Vagina (tissue), 2 donors: ENCODE measurements around the gene AP1S3.

ENCODE experiments used
- POLR2A ChIP-seq, 2 donors: fragments of 450-650 bp; IDR thresholded peaks; one replicate each; pipeline ENCODE4 v1.6.1; 2017; ENCODE audit warnings: antibody characterized with exemption in 2 of 2, mild to moderate bottlenecking in 2 of 2, moderate library complexity in 2 of 2
- POLR2AphosphoS5 ChIP-seq, 2 donors: sonication (generic); formaldehyde crosslinking; IDR thresholded peaks; one replicate each; pipeline ENCODE4 v1.9.0; 2017; ENCODE audit warnings: antibody characterized with exemption in 2 of 2, mild to moderate bottlenecking in 2 of 2, low read depth in 1 of 2; ENCODE audit not compliant: insufficient read depth in 1 of 2

GRCh38 chr2:223855426-223855825, 18.0 kb upstream of the AP1S3 start:
- no peak for TF ChIP-seq POLR2AphosphoS5 (IDR thresholded peaks at IDR 0.05; ENCODE audit: insufficient read depth in 1 of 2, low read depth in 1 of 2)
- TF ChIP-seq POLR2A (IDR thresholded peaks at IDR 0.05): no peak
